ENCODE measurements around the gene KIF7. TPM values are rescaled to one million over a fixed set of nuclear protein-coding genes. Genes with fewer than 3 reads are reported as not detected.
"Not testable (repeated sequence)": the region's sequence is repeated elsewhere in the genome, so short reads cannot be mapped to it uniquely, and the experiment has no call there.

KIF7 gene
- total RNA-seq, 1 donor from 2014 or later = 9.3 TPM

DNA sequence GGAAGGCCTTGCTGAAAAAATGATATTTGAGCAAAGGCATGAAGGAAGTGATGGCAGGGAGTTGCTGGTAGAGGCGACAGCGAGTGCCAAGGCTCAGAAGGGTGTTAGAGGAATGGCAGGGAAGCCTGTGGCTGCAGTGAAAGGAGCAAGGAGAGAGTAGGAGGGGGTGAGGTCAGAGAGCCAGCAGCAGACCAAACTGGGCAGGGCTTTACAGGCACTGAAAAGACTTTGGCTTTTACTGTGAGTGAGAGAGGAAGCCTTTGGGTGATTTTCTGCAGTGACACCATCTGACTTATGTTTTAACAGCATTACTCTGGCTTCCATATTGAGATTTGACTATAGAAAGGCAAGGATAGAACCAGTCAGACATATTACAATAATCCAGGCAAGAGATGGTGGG is 68.6 kb downstream of the KIF7 start:
- Mint-ChIP-seq H3K27me3 (ENCODE audit: unreplicated experiment) (no peaks in the 10 kb centered on the region), H3K4me1 (ENCODE audit: low read depth, unreplicated experiment) (no peaks in the 10 kb centered on the region), H3K9me3 (ENCODE audit: unreplicated experiment) (no peaks in the 10 kb centered on the region), H3K4me3 (ENCODE audit: unreplicated experiment) (no peak overlapping the region), H3K27ac (ENCODE audit: unreplicated experiment) (no peak overlapping the region), H3K36me3 (ENCODE audit: unreplicated experiment) (no peaks in the 10 kb centered on the region)
- DNase-seq = no peak
- TF ChIP-seq, protein P1, sequence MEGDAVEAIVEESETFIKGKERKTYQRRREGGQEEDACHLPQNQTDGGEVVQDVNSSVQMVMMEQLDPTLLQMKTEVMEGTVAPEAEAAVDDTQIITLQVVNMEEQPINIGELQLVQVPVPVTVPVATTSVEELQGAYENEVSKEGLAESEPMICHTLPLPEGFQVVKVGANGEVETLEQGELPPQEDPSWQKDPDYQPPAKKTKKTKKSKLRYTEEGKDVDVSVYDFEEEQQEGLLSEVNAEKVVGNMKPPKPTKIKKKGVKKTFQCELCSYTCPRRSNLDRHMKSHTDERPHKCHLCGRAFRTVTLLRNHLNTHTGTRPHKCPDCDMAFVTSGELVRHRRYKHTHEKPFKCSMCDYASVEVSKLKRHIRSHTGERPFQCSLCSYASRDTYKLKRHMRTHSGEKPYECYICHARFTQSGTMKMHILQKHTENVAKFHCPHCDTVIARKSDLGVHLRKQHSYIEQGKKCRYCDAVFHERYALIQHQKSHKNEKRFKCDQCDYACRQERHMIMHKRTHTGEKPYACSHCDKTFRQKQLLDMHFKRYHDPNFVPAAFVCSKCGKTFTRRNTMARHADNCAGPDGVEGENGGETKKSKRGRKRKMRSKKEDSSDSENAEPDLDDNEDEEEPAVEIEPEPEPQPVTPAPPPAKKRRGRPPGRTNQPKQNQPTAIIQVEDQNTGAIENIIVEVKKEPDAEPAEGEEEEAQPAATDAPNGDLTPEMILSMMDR (IDR thresholded peaks at IDR 0.05; ENCODE audit: partially characterized antibody, unreplicated experiment) = no peak

- H3K9me3 Mint-ChIP-seq (ENCODE audit: unreplicated experiment); H3K27ac Mint-ChIP-seq (ENCODE audit: unreplicated experiment); H3K4me3 Mint-ChIP-seq (ENCODE audit: unreplicated experiment); H3K4me1 Mint-ChIP-seq (ENCODE audit: low read depth, unreplicated experiment); H3K27me3 Mint-ChIP-seq (ENCODE audit: unreplicated experiment); DNase-seq; H3K36me3 Mint-ChIP-seq (ENCODE audit: unreplicated experiment): not testable (repeated sequence)
Measured at GRCh38 chr15:89580747-89581146, 74.5 kb downstream of the KIF7 start.

- H3K27me3 Mint-ChIP-seq (ENCODE audit: unreplicated experiment) = peaks cover 2% of the 10 kb centered on the region
- H3K27ac Mint-ChIP-seq (ENCODE audit: unreplicated experiment) = no peak overlapping the region
- H3K9me3 Mint-ChIP-seq (ENCODE audit: unreplicated experiment) = peaks cover 8% of the 10 kb centered on the region
- H3K36me3 Mint-ChIP-seq (ENCODE audit: unreplicated experiment) = no peaks in the 10 kb centered on the region
- no peaks in the 10 kb centered on the region for H3K4me1 Mint-ChIP-seq (ENCODE audit: low read depth, unreplicated experiment)
- DNase-seq = no peak
- no peak overlapping the region for H3K4me3 Mint-ChIP-seq (ENCODE audit: unreplicated experiment)
- TF ChIP-seq, protein P1 (IDR thresholded peaks at IDR 0.05; ENCODE audit: partially characterized antibody, unreplicated experiment) = no peak
Measured at GRCh38 chr15:89578146-89578545, 77.1 kb downstream of the KIF7 start.

Other genes with a start within 250 kb of the KIF7 start
- gene RHCG, start 158.9 kb downstream of the KIF7 start, total RNA-seq (ENCODE audit: unreplicated experiment) = not detected
- 2.7 TPM for gene TICRR, start 80.0 kb downstream of the KIF7 start, total RNA-seq (ENCODE audit: unreplicated experiment)
- gene PLIN1, start 23.9 kb upstream of the KIF7 start, total RNA-seq (ENCODE audit: unreplicated experiment) = not detected
- gene PEX11A, start 35.3 kb upstream of the KIF7 start, total RNA-seq (ENCODE audit: unreplicated experiment) = 1.1 TPM
- gene WDR93, start 35.3 kb upstream of the KIF7 start, total RNA-seq (ENCODE audit: unreplicated experiment) = not detected
- 1.1 TPM for gene MESP1, start 95.8 kb upstream of the KIF7 start, total RNA-seq (ENCODE audit: unreplicated experiment)
- gene MESP2, start 120.9 kb upstream of the KIF7 start, total RNA-seq (ENCODE audit: unreplicated experiment) = not detected
- 1.9 TPM for gene ANPEP, start 159.4 kb upstream of the KIF7 start, total RNA-seq (ENCODE audit: unreplicated experiment)
- gene AP3S2, start 238.5 kb upstream of the KIF7 start, total RNA-seq (ENCODE audit: unreplicated experiment) = 60.5 TPM

Data from glutamatergic neuron (in vitro differentiated cells).